Measurements from ENCODE around the gene NDRG4. TPM values are rescaled to one million over a fixed set of nuclear protein-coding genes. Genes with fewer than 3 reads are reported as not detected.

NDRG4 gene
- total and polyA plus RNA-seq, 2 of the 13 experiments (the other 11 are each of a cell fraction or from before 2014, with no cell fraction given): 1.7 to 2.7 TPM

GRCh38 chr16:58456193-58456592 is 43.8 kb upstream of the NDRG4 start (continued):
- no peak for TF ChIP-seq ATF6 (CRISPR knock-in tag; conservative IDR thresholded peaks at IDR 0.05)
- TF ChIP-seq ZNF318 (CRISPR knock-in tag; IDR thresholded peaks at IDR 0.05): no peak
- TF ChIP-seq FOXK1 (CRISPR knock-in tag; IDR thresholded peaks at IDR 0.05; ENCODE audit: borderline replicate concordance, low read depth): peak; percentile 9; the same call in 1 of the 2 replicates
- TF ChIP-seq MED8 (CRISPR knock-in tag; IDR thresholded peaks at IDR 0.05; ENCODE audit: insufficient replicate concordance): no peak
- no peak for TF ChIP-seq PBX3 (CRISPR knock-in tag; IDR thresholded peaks at IDR 0.05; ENCODE audit: borderline replicate concordance)
- TF ChIP-seq ZGPAT (CRISPR knock-in tag; IDR thresholded peaks at IDR 0.05): peak; percentile 62
- no peak for TF ChIP-seq ZNF556 (CRISPR knock-in tag; IDR thresholded peaks at IDR 0.05; ENCODE audit: borderline replicate concordance)
- no peak for TF ChIP-seq SUZ12 (IDR thresholded peaks at IDR 0.05; ENCODE audit: low read depth, low read length)
- TF ChIP-seq PBX2 (CRISPR knock-in tag; IDR thresholded peaks at IDR 0.05): no peak
- TF ChIP-seq CSRNP1 (CRISPR knock-in tag; IDR thresholded peaks at IDR 0.05): no peak
